Measurements from ENCODE around the gene NUP93.

GRCh38 chr16:56823081-56823733, 93.3 kb downstream of the NUP93 start:
- no peak for TF ChIP-seq CTCF (IDR thresholded peaks at IDR 0.05 in 4 of 5, conservative IDR thresholded peaks at IDR 0.05 in 1 of 5)
- no peak for TF ChIP-seq POLR2A (IDR thresholded peaks at IDR 0.05)
